DLD1 (cell line): Measurements from ENCODE around the gene PSD4.

Experiments used
- in situ Hi-C: cut with HindIII; loops from 2 replicates; pipeline ENCODE4 v1.10.0; 2017; ENCODE audit warnings: low sequenced_read_pairs

Gene PSD4

DNA sequence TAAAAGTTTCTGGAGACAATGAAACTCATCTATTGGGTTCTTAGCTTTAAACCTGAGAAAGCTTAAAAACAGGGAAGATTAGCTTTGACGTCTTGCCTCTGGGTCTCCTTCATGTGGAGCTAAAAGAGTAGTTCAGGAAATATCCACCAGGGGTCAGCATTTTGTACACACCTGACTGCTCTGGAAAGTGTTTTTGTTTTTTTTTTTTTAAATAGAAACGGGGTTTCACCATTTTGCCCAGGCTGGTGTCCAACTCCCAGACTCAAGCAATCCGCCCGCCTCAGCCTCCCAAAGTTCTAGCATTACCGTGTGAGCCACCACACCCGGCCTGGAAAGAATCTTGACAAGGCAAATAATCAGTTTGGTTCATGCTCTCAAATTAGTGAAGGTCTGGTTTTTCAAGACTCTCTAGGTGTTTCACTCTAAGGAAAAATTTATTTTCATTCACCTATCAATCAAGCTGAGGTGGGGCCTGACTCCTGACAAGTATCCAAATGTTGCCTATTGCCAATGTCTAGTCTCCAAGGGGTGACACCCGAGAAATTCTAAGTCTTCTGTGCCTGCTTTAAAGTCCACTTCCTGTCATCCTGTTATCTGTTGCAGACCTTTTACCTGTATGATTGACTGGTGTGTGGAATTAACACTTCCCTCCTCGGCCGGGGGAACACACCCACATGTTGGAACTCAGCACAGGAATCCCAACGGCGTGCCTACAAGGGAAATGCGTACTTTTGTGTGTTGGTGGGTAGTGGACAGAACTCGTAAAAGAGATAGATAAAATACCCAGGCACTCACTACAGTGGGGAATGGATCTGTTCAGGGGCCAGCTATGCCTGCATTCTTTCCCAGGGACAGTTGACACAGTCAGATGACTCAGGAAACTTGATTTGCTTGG is 35.1 kb upstream of the PSD4 start:
- in situ Hi-C loops, result loop anchor here (10.0 kb wide), 1 partner anchor 64 kb away; no protein-coding TSS in a partner anchor

GRCh38 chr2:113141451-113141850 is 32.3 kb upstream of the PSD4 start:
- in situ Hi-C loops, result no loop called here

GRCh38 chr2:113142290-113142689 is 31.5 kb upstream of the PSD4 start:
- in situ Hi-C loops, result no loop called here

GRCh38 chr2:113144259-113144658 is 29.5 kb upstream of the PSD4 start:
- in situ Hi-C loops, result no loop called here

- in situ Hi-C loops, result no loop called here
Observed at GRCh38 chr2:113148606-113149552, 24.9 kb upstream of the PSD4 start.

- in situ Hi-C loops, result no loop called here
Observed at GRCh38 chr2:113149553-113150257, 24.1 kb upstream of the PSD4 start.

DNA sequence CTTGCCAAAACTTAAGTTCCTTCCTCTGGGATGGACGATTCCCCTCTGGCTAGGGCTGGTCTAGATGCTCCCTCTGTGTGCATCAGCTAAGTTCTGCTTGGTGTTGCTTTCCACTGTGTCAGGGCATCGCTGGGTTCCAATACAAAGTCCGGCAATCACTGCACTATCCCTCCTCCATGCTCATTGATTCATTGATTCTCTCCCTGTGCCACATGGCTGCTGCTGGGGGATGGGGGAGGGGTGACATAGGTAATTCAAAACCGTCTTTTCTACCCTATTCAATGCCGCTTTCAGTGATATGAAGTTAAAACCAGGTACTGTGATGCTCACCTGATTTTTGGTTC is 23.5 kb upstream of the PSD4 start:
- in situ Hi-C loops, result no loop called here

GRCh38 chr2:113155331-113155730 is 18.4 kb upstream of the PSD4 start:
- in situ Hi-C loops, result no loop called here

DNA sequence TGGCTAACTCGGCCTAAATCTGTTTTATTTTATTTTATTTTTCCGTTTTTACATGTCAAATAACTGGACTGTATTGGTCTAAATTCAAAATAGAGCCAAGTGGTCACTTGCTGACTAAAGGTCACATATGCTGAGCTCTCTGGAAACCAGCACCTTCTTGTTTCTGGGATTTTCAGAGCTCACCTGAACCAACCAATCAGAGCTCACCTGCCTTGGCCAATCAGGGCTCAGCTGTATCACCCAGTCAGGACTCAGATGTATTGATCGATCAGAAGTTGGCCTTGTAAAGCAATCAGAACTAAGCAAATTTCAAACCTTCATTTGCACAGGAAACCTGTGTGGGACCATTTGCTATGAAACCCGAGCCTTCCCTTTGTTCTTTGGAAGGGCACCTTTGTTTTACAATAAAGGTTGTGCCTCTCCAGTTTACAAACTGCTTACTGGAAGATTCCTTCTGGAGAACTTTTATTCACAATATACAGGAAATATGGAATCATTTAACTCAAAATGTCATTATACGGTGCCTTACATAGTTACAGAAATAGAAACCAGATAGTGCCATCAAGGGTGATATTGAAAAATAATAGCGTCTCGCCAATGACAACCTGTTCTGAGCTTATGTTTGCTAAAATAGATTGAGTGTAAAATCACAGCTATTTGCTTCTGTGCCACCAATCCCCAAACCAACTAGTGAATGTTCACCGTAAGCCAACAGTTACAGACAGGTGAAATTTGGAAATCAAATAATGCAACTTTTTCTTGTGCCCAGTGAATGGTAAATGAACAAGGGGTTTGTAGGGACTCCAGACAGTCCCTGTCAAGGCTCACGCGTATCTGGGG is 17.3 kb upstream of the PSD4 start:
- in situ Hi-C loops, result no loop called here

GRCh38 chr2:113157118-113157896 is 16.5 kb upstream of the PSD4 start:
- in situ Hi-C loops, result no loop called here

DNA sequence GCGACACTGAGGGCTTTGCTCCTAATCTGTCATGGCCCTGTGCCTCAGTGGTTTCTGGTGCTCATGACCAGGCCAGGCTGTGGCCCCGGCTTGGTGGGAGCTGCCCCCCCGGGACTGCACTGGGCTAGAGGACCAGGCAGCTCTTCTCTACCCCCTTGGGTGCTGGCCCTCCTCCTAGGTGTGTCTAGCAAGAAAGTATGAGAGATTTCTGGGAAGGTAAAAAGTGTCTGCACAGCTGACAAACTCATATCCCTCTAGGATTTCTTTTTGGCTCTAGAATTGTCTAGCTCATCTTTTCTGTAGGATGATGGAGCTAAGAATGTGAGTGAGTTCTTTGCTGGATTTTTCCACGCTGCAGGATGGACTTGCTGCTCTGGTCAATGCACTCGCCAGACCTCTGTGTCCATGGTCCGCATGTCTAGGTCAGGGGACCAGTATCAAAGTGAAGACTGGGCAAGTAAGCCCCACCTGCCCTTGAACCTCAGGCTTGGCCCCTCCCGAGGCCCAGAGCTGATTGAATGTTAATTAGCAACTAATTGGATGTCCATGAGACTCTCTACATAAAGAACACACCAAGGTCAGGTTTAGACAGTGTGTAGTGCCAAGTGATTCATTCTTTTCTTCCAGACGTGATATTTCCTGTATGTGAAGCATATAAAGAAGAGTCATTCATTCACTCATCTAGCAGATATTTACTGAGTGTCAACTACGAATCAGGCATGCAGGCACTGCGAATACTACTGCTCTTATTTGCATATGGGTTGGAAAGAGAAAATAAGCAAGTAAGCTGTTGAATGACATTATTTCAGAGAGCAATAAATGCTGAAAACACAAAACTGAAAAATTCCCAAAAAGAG is 15.6 kb upstream of the PSD4 start:
- in situ Hi-C loops, result no loop called here

DNA sequence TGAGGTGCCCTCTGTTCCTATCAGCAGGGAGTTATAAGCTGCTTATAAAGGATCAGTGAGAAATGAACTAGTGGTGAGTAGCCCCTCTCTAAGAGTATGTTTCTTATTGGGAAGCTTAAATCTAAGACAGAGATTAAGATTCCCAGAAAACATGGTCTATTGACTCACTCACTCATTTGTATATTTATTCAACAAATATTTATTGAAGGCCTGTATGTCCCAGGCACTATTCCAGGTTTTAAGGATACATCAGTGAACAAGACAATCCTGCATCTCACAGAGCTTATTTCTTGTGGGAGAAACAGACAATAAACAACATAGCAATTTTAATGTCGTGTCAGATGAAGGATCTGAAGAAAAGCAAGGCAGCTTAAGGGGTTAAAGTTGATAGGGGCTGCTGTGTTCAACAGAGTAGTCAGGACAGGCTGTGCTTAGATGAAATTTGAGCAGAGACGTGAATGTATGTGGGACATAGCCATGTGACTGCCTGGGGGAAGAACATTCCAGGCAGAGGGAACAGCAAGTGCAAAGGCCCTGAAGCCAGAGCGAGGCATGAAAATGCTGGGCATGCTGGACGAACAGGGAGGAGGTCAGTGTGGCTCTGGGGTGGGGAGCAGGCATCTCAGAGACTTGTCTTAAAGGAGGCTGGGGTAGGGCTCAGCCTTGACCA is 14.8 kb upstream of the PSD4 start:
- in situ Hi-C loops, result no loop called here

- in situ Hi-C loops, result no loop called here
Observed at GRCh38 chr2:113160248-113160647, 13.5 kb upstream of the PSD4 start.

- in situ Hi-C loops, result no loop called here
Observed at GRCh38 chr2:113160962-113161361, 12.8 kb upstream of the PSD4 start.

GRCh38 chr2:113162173-113162572 is 11.6 kb upstream of the PSD4 start:
- in situ Hi-C loops, result no loop called here

DNA sequence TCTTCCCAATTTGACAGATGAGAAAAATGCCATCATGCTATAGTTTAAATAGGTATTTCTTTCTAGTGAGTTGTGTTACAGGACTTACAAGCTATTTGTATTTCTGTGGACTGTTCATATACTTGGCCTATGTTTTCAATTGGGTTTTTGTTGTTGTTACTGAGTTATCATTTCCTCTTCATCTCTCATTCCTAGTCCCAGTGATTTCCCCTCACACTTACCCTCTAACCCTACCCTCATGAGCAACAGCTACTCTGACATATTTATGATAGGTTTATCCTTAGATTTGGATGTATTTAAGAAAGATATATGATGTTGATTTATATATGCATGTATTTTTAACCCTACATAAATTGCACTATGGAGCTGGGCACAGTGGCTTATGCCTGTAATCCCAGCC is 10.9 kb upstream of the PSD4 start:
- in situ Hi-C loops, result no loop called here

DNA sequence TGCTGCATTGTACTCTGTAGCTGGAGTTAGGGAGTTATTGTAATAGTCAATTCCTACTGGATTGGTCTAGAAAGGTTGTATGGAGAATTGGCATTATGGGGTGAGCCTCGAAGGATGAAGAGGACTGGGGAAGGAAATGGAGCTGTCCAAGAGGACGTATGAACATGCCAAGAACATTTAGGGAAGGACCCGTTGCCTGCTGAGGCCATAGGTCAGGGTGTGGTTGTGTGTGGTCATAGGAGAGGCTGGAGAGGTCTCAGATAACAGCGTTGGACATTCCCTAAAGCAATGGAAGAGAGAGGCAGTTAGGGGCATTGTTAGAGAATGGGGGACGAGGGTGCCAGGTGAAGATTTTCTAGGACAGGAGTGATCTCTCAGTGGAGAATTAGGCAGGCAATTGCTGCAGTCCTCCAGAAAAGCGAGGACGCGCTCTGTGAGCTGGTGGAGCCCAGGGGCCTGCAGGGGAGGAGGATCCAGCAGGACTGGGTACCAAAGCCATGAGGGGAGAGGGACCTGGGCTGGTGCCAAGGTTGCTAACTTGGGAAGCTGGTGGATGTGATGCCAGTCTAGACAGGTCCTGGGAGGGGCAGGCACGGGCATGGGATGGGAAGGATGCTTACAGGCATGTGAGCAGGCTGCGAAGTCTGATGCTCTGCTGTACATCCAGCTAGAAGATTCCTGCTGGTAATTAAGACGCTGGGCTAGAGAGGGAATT is 9.4 kb upstream of the PSD4 start:
- in situ Hi-C loops, result no loop called here
